ENCODE measurements around the gene MBOAT2.

The MBOAT2 gene

DNA sequence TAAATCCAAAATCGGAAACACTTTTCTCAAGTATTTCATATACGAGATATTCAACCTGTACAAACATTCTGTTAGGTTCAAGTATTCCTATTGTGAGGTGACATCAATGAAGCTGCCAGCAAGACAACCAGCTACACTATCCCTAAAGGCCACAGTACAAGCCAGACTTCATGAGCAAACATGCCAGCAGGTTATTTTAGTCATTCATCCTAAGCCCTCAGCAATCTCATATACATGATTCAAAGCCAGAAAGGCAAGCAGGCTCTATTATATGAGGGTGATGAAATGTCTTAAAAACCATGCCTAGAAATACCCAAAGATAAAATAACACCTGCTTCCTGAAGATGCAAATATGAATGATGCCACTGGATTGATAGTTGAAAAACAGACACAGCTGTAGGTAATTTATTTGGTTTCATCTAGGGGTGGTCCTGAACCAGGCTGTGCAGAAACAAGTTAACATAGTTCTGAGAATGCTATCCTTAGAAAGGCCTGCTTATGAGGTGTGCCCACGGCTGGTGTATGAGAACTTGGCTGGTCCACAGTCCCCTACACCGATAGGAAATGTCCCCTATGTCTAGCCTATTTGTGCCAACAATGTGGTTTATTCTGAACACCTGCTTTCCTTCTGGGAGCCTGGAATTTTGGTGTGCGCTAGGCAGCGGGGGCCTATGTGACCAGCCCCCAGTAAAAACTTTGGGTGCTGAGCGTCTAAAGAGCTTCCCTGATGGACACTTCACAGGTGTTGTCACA lies 117.9 kb downstream of the MBOAT2 start:
- no peaks in the 10 kb centered on the region for H3K79me2 ChIP-seq (ENCODE audit: insufficient read depth, low read length)
- H3K9me2 ChIP-seq (replicated peaks; ENCODE audit: insufficient read depth, low read length), result no peaks in the 10 kb centered on the region
- H3F3A ChIP-seq (ENCODE audit: insufficient read depth), result no peaks in the 10 kb centered on the region
- no peak for TF ChIP-seq CTCF (IDR thresholded peaks at IDR 0.05; ENCODE audit: insufficient read depth, low read length, poor library complexity, severe bottlenecking)
- H3K36me3 ChIP-seq (ENCODE audit: low read length), result no peaks in the 10 kb centered on the region
- H4K20me1 ChIP-seq (ENCODE audit: low read depth, low read length), result no peaks in the 10 kb centered on the region
- H3K9me3 ChIP-seq (ENCODE audit: insufficient read depth, low read length), result no peaks in the 10 kb centered on the region
- H3K4me3 ChIP-seq (ENCODE audit: insufficient read depth, low read length, poor library complexity, severe bottlenecking), result no peak overlapping the region
- no peak overlapping the region for H3K27ac ChIP-seq (ENCODE audit: low read depth, low read length)
- H2AFZ ChIP-seq (ENCODE audit: low read depth, low read length, severe bottlenecking), result no peak overlapping the region
- no peak overlapping the region for H3K9ac ChIP-seq (ENCODE audit: low read length)
- no peaks in the 10 kb centered on the region for H3K27me3 ChIP-seq (ENCODE audit: low read length)
- H3K4me2 ChIP-seq (ENCODE audit: low read depth, low read length, poor library complexity, severe bottlenecking), result no peak overlapping the region

DNA sequence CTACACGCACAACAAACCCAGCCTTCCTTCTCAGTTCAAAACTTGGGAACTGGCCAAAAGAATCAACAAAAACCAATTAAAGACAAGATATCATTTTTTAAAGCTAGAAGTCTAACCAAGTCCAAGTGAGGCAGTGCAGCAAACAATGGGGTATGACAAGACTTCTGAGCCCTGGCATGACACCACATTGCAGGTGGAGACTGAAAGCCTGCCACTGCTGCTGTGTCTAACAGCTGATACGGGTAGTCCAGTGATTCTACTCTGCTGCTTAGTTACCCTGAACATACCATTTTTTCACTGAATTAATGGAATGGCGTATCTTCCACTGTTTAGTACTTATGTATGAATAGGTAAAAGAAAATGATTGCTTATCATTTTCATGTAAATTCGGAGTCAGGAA lies 118.7 kb downstream of the MBOAT2 start:
- Histone ChIP-seq H3K9me2 (replicated peaks; ENCODE audit: insufficient read depth, low read length) (no peaks in the 10 kb centered on the region), H3K9me3 (ENCODE audit: insufficient read depth, low read length) (no peaks in the 10 kb centered on the region), H3K27ac (ENCODE audit: low read depth, low read length) (no peak overlapping the region), H2AFZ (ENCODE audit: low read depth, low read length, severe bottlenecking) (no peak overlapping the region), H3K4me3 (ENCODE audit: insufficient read depth, low read length, poor library complexity, severe bottlenecking) (no peak overlapping the region), H3K27me3 (ENCODE audit: low read length) (no peaks in the 10 kb centered on the region), H3K9ac (ENCODE audit: low read length) (no peak overlapping the region), H3K79me2 (ENCODE audit: insufficient read depth, low read length) (no peaks in the 10 kb centered on the region), H3F3A (ENCODE audit: insufficient read depth) (no peaks in the 10 kb centered on the region), H3K4me2 (ENCODE audit: low read depth, low read length, poor library complexity, severe bottlenecking) (no peak overlapping the region), H3K36me3 (ENCODE audit: low read length) (no peaks in the 10 kb centered on the region), H4K20me1 (ENCODE audit: low read depth, low read length) (no peaks in the 10 kb centered on the region)
- TF ChIP-seq EZH2phosphoT487 (conservative IDR thresholded peaks at IDR 0.05; ENCODE audit: low read length) (no peak), CTCF (IDR thresholded peaks at IDR 0.05; ENCODE audit: insufficient read depth, low read length, poor library complexity, severe bottlenecking) (no peak)

DNA sequence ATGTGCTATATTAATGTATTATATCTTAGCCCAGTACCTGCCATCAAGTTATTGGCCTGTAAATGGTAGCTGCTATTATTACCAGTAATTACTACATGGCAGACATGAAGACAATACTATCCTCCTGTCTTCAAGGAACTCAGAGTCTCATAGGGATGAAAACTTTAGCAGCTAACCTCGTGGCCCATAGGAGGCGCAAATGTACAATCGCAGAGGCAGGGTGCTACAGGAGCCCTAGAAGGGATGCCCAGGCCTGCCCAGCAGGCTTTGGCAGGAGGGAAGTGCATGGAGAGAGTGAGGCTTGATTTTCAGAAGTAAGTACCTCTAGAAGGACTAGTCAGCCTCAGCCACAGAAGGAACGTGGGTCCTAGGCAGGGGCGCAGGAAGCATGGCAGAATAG lies 121.4 kb downstream of the MBOAT2 start:
- Histone ChIP-seq H3K79me2 (ENCODE audit: insufficient read depth, low read length) (no peaks in the 10 kb centered on the region), H3K36me3 (ENCODE audit: low read length) (no peaks in the 10 kb centered on the region), H3K4me3 (ENCODE audit: insufficient read depth, low read length, poor library complexity, severe bottlenecking) (no peak overlapping the region), H3K9me2 (replicated peaks; ENCODE audit: insufficient read depth, low read length) (no peaks in the 10 kb centered on the region), H3K9ac (ENCODE audit: low read length) (no peak overlapping the region), H3F3A (ENCODE audit: insufficient read depth) (no peaks in the 10 kb centered on the region), H4K20me1 (ENCODE audit: low read depth, low read length) (no peaks in the 10 kb centered on the region), H3K4me2 (ENCODE audit: low read depth, low read length, poor library complexity, severe bottlenecking) (no peak overlapping the region), H3K27ac (ENCODE audit: low read depth, low read length) (no peak overlapping the region), H3K27me3 (ENCODE audit: low read length) (no peaks in the 10 kb centered on the region), H3K9me3 (ENCODE audit: insufficient read depth, low read length) (no peaks in the 10 kb centered on the region), H2AFZ (ENCODE audit: low read depth, low read length, severe bottlenecking) (no peak overlapping the region)
- TF ChIP-seq CTCF (IDR thresholded peaks at IDR 0.05; ENCODE audit: insufficient read depth, low read length, poor library complexity, severe bottlenecking), result no peak
- no peak for TF ChIP-seq EZH2phosphoT487 (conservative IDR thresholded peaks at IDR 0.05; ENCODE audit: low read length)

Data from SU-DHL-6 (cell line).